Measurements from ENCODE around the gene NKAIN2. TPM values are rescaled to one million over a fixed set of nuclear protein-coding genes. Genes with fewer than 3 reads are reported as not detected.

Gene NKAIN2
- polyA plus RNA-seq, 1 donor (not counting 4 experiments of a cell fraction or from before 2014, with no cell fraction given), result 0.13 TPM

DNA sequence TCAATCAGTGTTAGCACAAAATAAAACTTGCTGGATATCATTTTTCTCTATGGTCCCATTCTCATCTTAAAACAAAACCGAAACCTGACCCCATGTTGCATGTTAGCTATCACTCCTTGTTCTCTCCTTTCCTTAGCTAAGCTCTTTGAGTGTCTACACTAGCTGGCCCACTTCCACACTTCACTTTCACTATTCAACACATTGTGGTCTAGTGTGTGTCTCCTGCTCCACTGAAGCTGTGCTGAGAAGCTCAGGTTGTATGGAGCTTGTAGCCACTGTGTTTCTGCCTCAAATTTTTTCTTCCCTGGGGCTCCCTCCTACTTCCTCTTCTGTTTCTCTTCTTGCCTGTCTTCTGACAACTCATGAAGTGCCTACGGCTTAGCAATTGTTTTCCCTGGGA is 223.0 kb downstream of the NKAIN2 start:
- FAIRE-seq (no peak), DNase-seq (ENCODE audit: low read depth, low spot score) (no peak)
- no peaks in the 10 kb centered on the region for H3K79me2 ChIP-seq (ENCODE audit: control insufficient read depth, insufficient read depth, low read length)
- H3K4me3 ChIP-seq (ENCODE audit: control insufficient read depth in 2 of 3, extremely low read depth in 1 of 3, insufficient read depth in 2 of 3, low read depth in 1 of 3, low read length in 3 of 3), result no peak overlapping the region
- H3K36me3 ChIP-seq (ENCODE audit: control insufficient read depth in 2 of 2, extremely low read depth in 1 of 2, insufficient read depth in 2 of 2, low read length in 2 of 2), result no peaks in the 10 kb centered on the region
- H3K27me3 ChIP-seq (ENCODE audit: control insufficient read depth, extremely low read depth, insufficient read depth, low read length), result no peaks in the 10 kb centered on the region
- dilution Hi-C loops (cut with MboI; ENCODE audit: extremely low pct_ligation_motif_present, low sequenced_read_pairs), result no loop called here
- H3K9ac ChIP-seq (ENCODE audit: control insufficient read depth, extremely low read depth, insufficient read depth, low read length), result no peak overlapping the region
- no peaks in the 10 kb centered on the region for H3K9me3 ChIP-seq (ENCODE audit: control insufficient read depth, low read depth, low read length)
- no peak overlapping the region for H3K27ac ChIP-seq (ENCODE audit: control insufficient read depth, insufficient read depth, low read length)
- no peaks in the 10 kb centered on the region for H3K9me1 ChIP-seq (ENCODE audit: control insufficient read depth, extremely low read depth, insufficient read depth, low read length)
- no peaks in the 10 kb centered on the region for H4K20me1 ChIP-seq (ENCODE audit: control insufficient read depth, extremely low read depth, insufficient read depth, low read length)
- H3K4me2 ChIP-seq (ENCODE audit: control insufficient read depth, extremely low read depth, insufficient read depth, low read depth, low read length), result no peak overlapping the region
- no peak overlapping the region for H2AFZ ChIP-seq (ENCODE audit: control insufficient read depth, low read length)
- H3K4me1 ChIP-seq (ENCODE audit: control insufficient read depth, extremely low read depth, insufficient read depth, low read length), result no peaks in the 10 kb centered on the region
- TF ChIP-seq EZH2 (IDR thresholded peaks at IDR 0.05; ENCODE audit: low read length), result no peak
- TF ChIP-seq, protein P1, sequence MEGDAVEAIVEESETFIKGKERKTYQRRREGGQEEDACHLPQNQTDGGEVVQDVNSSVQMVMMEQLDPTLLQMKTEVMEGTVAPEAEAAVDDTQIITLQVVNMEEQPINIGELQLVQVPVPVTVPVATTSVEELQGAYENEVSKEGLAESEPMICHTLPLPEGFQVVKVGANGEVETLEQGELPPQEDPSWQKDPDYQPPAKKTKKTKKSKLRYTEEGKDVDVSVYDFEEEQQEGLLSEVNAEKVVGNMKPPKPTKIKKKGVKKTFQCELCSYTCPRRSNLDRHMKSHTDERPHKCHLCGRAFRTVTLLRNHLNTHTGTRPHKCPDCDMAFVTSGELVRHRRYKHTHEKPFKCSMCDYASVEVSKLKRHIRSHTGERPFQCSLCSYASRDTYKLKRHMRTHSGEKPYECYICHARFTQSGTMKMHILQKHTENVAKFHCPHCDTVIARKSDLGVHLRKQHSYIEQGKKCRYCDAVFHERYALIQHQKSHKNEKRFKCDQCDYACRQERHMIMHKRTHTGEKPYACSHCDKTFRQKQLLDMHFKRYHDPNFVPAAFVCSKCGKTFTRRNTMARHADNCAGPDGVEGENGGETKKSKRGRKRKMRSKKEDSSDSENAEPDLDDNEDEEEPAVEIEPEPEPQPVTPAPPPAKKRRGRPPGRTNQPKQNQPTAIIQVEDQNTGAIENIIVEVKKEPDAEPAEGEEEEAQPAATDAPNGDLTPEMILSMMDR (optimal IDR thresholded peaks at IDR 0.05 in 1 of 3, IDR thresholded peaks at IDR 0.05 in 1 of 3, conservative IDR thresholded peaks at IDR 0.05 in 1 of 3; ENCODE audit: extremely low read depth in 1 of 3, insufficient read depth in 2 of 3, low read length in 3 of 3), result no peak

DNA sequence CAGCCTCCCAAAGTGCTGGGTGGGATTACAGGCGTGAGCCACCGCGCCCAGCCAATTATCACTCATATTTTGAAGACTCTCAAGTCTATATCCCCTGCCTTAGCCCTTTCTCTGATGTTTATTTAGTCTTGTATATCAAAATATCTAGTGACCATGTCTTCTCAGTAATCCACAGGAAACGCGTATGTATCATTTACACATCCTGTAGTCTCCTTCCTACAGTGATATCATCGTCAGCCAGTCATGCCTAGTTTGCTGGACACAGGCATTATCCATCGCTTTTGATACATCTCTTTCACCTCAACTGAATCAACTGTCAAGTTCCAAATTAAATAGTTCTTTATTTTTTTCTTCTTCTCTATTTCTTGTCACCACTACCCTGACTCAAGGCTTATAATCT is 223.7 kb downstream of the NKAIN2 start:
- TF ChIP-seq, protein P1 (optimal IDR thresholded peaks at IDR 0.05 in 1 of 3, IDR thresholded peaks at IDR 0.05 in 1 of 3, conservative IDR thresholded peaks at IDR 0.05 in 1 of 3; ENCODE audit: extremely low read depth in 1 of 3, insufficient read depth in 2 of 3, low read length in 3 of 3), result no peak
- no peak for TF ChIP-seq EZH2 (IDR thresholded peaks at IDR 0.05; ENCODE audit: low read length)
- Histone ChIP-seq H3K4me3 (ENCODE audit: control insufficient read depth in 2 of 3, extremely low read depth in 1 of 3, insufficient read depth in 2 of 3, low read depth in 1 of 3, low read length in 3 of 3) (no peak overlapping the region), H3K27me3 (ENCODE audit: control insufficient read depth, extremely low read depth, insufficient read depth, low read length) (no peaks in the 10 kb centered on the region), H3K4me2 (ENCODE audit: control insufficient read depth, extremely low read depth, insufficient read depth, low read depth, low read length) (no peak overlapping the region), H3K36me3 (ENCODE audit: control insufficient read depth in 2 of 2, extremely low read depth in 1 of 2, insufficient read depth in 2 of 2, low read length in 2 of 2) (no peaks in the 10 kb centered on the region), H3K9me1 (ENCODE audit: control insufficient read depth, extremely low read depth, insufficient read depth, low read length) (no peaks in the 10 kb centered on the region), H4K20me1 (ENCODE audit: control insufficient read depth, extremely low read depth, insufficient read depth, low read length) (no peaks in the 10 kb centered on the region), H3K27ac (ENCODE audit: control insufficient read depth, insufficient read depth, low read length) (no peak overlapping the region), H3K4me1 (ENCODE audit: control insufficient read depth, extremely low read depth, insufficient read depth, low read length) (no peaks in the 10 kb centered on the region), H2AFZ (ENCODE audit: control insufficient read depth, low read length) (no peak overlapping the region), H3K9ac (ENCODE audit: control insufficient read depth, extremely low read depth, insufficient read depth, low read length) (no peak overlapping the region), H3K9me3 (ENCODE audit: control insufficient read depth, low read depth, low read length) (no peaks in the 10 kb centered on the region), H3K79me2 (ENCODE audit: control insufficient read depth, insufficient read depth, low read length) (no peaks in the 10 kb centered on the region)
- DNase-seq (ENCODE audit: low read depth, low spot score) (no peak), FAIRE-seq (no peak)
- dilution Hi-C loops (cut with MboI; ENCODE audit: extremely low pct_ligation_motif_present, low sequenced_read_pairs), result no loop called here
